H1 (cell line): ENCODE measurements around the gene DIAPH1. TPM values are rescaled to one million over a fixed set of nuclear protein-coding genes. Genes with fewer than 3 reads are reported as not detected.

Experiments used
- HDAC6 ChIP-seq: IDR thresholded peaks from one replicate; pipeline ENCODE4 v1.7.1; 2012; ENCODE audit warnings: low read depth, mild to moderate bottlenecking, inconsistent platforms, low read length, moderate library complexity
- RBBP5 ChIP-seq: IDR thresholded peaks from 2 replicates; pipeline ENCODE4 v1.7.1; 2012; ENCODE audit warnings: low read depth, mild to moderate bottlenecking, inconsistent platforms, low read length, moderate library complexity, borderline replicate concordance
- polyA plus RNA-seq, 7 experiments: library from polyadenylated mRNA; depleted of rRNA in 3 of 7; stranded (reverse) in 5 of 7; unstranded in 2 of 7; fragments of >200 nt in 5 of 7; fragments of 200-250 nt in 2 of 7; gene quantifications; 1 replicate in 5 of 7; 2 replicates in 1 of 7; 4 replicates in 1 of 7; pipeline versions ENCODE4 v1.2.1 to v1.2.3, GENCODE V29; 2011 to 2013; ENCODE audit warnings: missing spikeins in 2 of 7, mixed read lengths in 2 of 7
- total RNA-seq: library from RNA; stranded (reverse); fragmentation: NEBNext Ultra II Directional; extraction: Animal tissue kit (Norgen Biotek cat#: 25700); gene quantifications from 2 replicates; pipeline ENCODE4 v1.2.1, GENCODE V29; 2021

DIAPH1 gene
- total and polyA plus RNA-seq, 2 of the 8 experiments (the other 6 are each of a cell fraction or from before 2014, with no cell fraction given) = 61.2 to 114 TPM

DNA sequence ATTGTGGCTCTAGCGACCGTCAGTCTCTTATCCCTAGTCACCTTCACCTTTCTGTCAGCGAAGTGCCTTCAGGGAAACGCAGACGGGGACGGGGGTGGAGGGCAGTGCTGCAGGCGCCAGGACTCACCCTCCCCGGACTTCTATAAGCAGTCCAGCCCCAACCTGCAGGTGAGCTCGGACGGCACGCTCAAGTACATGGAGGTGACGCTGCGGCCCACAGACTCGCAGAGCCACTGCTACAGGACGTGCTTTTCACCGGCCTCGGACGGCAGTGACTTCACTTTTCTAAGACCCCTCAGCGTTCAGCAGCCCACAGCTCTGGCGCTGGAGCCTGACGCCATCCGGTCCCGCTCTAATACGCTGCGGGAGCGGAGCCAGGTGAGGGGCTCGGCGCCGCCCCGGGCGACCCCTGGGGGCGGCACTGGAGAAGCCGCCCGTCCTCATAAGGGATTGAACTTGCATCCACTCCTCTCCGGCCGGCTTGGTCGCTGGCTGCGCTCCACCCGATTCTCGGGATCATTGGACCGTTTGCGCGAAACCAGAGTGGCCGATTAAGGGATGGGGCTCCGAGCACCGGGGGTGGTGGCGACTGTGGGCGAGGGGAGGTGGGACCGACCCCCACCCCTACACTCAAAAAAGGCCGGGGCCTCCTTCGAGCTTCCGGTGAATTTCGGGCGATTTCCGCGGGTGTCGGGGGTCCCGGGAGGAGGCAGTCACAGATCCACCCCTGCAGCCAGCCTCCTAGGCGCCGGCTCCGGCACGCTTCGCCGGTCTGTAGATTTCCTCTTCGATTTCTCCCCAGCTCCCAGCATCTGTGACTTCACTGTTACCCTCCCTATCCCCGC lies 127.3 kb downstream of the DIAPH1 start (continued):
- TF ChIP-seq RBBP5 (no peak), HDAC6 (no peak)
